Transverse colon (tissue), 3 donors: Measurements from ENCODE around the gene MRPL48.

Source experiments
- EP300 ChIP-seq: sonication (generic); formaldehyde crosslinking; IDR thresholded peaks from one replicate; pipeline ENCODE4 v1.6.1; 2017; ENCODE audit warnings: antibody characterized with exemption, low read depth
- TF ChIP-seq, protein P1 (sequence below), 5 experiments: fragments of 200-600 bp in 3 of 5; fragments of 450-650 bp in 2 of 5; sonication (generic) in 3 of 5; IDR thresholded peaks; 1 replicate in 2 of 5; 2 replicates in 3 of 5; pipeline ENCODE4 v1.5.1; 2016 to 2017; ENCODE audit warnings: antibody characterized with exemption in 5 of 5, inconsistent platforms in 3 of 5, mild to moderate bottlenecking in 2 of 5, moderate library complexity in 1 of 5

DNA sequence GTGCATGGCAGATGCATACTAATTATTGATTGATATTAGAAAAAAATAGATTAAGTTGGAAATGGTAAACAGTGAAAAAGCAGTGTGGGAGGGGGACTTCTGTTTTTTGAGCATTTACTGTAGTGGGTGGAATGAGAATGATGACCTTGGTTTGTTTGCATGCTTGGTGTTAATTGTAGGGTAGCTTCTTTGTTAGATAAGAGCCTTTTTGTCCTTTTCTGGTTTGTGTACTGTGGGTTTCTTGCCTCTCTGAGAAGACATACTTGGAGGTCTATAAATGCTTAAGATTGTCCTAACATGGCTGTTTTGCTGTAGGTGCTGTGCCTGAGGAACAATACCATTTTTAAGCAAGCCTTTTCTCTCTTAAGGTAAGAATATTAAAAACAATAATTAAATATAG lies 17.0 kb downstream of the MRPL48 start:
- TF ChIP-seq, protein P1, sequence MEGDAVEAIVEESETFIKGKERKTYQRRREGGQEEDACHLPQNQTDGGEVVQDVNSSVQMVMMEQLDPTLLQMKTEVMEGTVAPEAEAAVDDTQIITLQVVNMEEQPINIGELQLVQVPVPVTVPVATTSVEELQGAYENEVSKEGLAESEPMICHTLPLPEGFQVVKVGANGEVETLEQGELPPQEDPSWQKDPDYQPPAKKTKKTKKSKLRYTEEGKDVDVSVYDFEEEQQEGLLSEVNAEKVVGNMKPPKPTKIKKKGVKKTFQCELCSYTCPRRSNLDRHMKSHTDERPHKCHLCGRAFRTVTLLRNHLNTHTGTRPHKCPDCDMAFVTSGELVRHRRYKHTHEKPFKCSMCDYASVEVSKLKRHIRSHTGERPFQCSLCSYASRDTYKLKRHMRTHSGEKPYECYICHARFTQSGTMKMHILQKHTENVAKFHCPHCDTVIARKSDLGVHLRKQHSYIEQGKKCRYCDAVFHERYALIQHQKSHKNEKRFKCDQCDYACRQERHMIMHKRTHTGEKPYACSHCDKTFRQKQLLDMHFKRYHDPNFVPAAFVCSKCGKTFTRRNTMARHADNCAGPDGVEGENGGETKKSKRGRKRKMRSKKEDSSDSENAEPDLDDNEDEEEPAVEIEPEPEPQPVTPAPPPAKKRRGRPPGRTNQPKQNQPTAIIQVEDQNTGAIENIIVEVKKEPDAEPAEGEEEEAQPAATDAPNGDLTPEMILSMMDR (IDR thresholded peaks at IDR 0.05) = no peak
- TF ChIP-seq EP300 = no peak
